Measurements from ENCODE around the gene TRANK1.

- TF ChIP-seq CTCF (conservative IDR thresholded peaks at IDR 0.05; ENCODE audit: low read depth, low read length) (no peak), EZH2 (IDR thresholded peaks at IDR 0.05; ENCODE audit: borderline replicate concordance, low read depth, low read length, poor library complexity, severe bottlenecking) (no peak)
Observed at GRCh38 chr3:36826240-36826639, 118.6 kb downstream of the TRANK1 start.
